Keratinocyte (primary cell): ENCODE results near the gene SLC16A14. TPM values are rescaled to one million over a fixed set of nuclear protein-coding genes. Genes with fewer than 3 reads are reported as not detected.

Experiments
- DNase-seq: peaks from one replicate; pipeline ENCODE4 v3.0.0-alpha.2; 2011; ENCODE audit warnings: low read depth, missing footprints, low spot score
- FAIRE-seq: peaks from 2 replicates; lab custom pipeline; 2011; peaks lifted over from hg19 to GRCh38; lab: Jason Lieb, UNC
- H2AFZ ChIP-seq: 2 replicates; pipeline ENCODE4 v1.6.0; 2012; ENCODE audit warnings: low read length, control low read depth, inconsistent platforms; ENCODE audit not compliant: control insufficient read depth
- H3K27ac ChIP-seq: 2 replicates; pipeline ENCODE4 v1.5.1; 2011; ENCODE audit warnings: low read length; ENCODE audit not compliant: control insufficient read depth, insufficient read depth
- H3K27me3 ChIP-seq: 3 replicates; pipeline ENCODE4 v1.6.0; 2011; ENCODE audit warnings: low read length; ENCODE audit not compliant: control insufficient read depth, insufficient read depth; ENCODE audit errors: extremely low read depth
- H3K36me3 ChIP-seq, 2 experiments: 2 replicates in 1 of 2; 3 replicates in 1 of 2; pipeline ENCODE4 v1.5.1; 2011; ENCODE audit warnings: low read length in 2 of 2, mild to moderate bottlenecking in 1 of 2; ENCODE audit not compliant: control insufficient read depth in 2 of 2, insufficient read depth in 2 of 2; ENCODE audit errors: extremely low read depth in 1 of 2
- H3K4me1 ChIP-seq: 3 replicates; pipeline ENCODE4 v1.5.1; 2011; ENCODE audit warnings: low read length; ENCODE audit not compliant: control insufficient read depth, insufficient read depth; ENCODE audit errors: extremely low read depth
- H3K4me2 ChIP-seq: 3 replicates; pipeline ENCODE4 v1.6.0; 2011; ENCODE audit warnings: low read depth, low read length; ENCODE audit not compliant: control insufficient read depth, insufficient read depth; ENCODE audit errors: extremely low read depth
- H3K4me3 ChIP-seq, 3 experiments: fragments of 200-600 bp in 1 of 3; sonication (generic) in 1 of 3; 2 replicates in 2 of 3; 3 replicates in 1 of 3; pipeline ENCODE4 v1.5.1; 2011 to 2016; ENCODE audit warnings: low read length in 3 of 3, mild to moderate bottlenecking in 3 of 3, control low read depth in 2 of 3, inconsistent platforms in 1 of 3, low read depth in 1 of 3, mixed read lengths in 1 of 3, mixed run types in 1 of 3, moderate library complexity in 1 of 3; ENCODE audit not compliant: control insufficient read depth in 2 of 3, insufficient read depth in 2 of 3; ENCODE audit errors: extremely low read depth in 1 of 3
- H3K79me2 ChIP-seq: 2 replicates; pipeline ENCODE4 v1.6.0; 2012; ENCODE audit warnings: low read length; ENCODE audit not compliant: control insufficient read depth, insufficient read depth
- H3K9ac ChIP-seq: 3 replicates; pipeline ENCODE4 v1.6.0; 2011; ENCODE audit warnings: low read length; ENCODE audit not compliant: control insufficient read depth, insufficient read depth; ENCODE audit errors: extremely low read depth
- H3K9me1 ChIP-seq: 3 replicates; pipeline ENCODE4 v1.6.0; 2011; ENCODE audit warnings: low read length; ENCODE audit not compliant: control insufficient read depth, insufficient read depth; ENCODE audit errors: extremely low read depth
- H3K9me3 ChIP-seq: 2 replicates; pipeline ENCODE4 v1.5.1; 2012; ENCODE audit warnings: low read depth, low read length; ENCODE audit not compliant: control insufficient read depth
- H4K20me1 ChIP-seq: 3 replicates; pipeline ENCODE4 v1.6.0; 2011; ENCODE audit warnings: low read length; ENCODE audit not compliant: control insufficient read depth, insufficient read depth; ENCODE audit errors: extremely low read depth
- CTCF ChIP-seq, 3 experiments: IDR thresholded peaks in 1 of 3; conservative IDR thresholded peaks in 1 of 3; optimal IDR thresholded peaks in 1 of 3; 2 replicates in 2 of 3; 3 replicates in 1 of 3; pipeline versions ENCODE3 to v1.5.1; 2011; ENCODE audit warnings: low read length in 3 of 3, mild to moderate bottlenecking in 3 of 3, moderate library complexity in 2 of 3, control low read depth in 1 of 3, inconsistent platforms in 1 of 3; ENCODE audit not compliant: insufficient read depth in 2 of 3; ENCODE audit errors: extremely low read depth in 1 of 3
- EZH2 ChIP-seq: IDR thresholded peaks from one replicate; pipeline ENCODE4 v1.6.1; 2012; ENCODE audit warnings: inconsistent platforms, mild to moderate bottlenecking, low read length, moderate library complexity
- dilution Hi-C: fragments of 300-500 bp; cut with MboI; formaldehyde crosslinking; loops from one replicate; pipeline ENCODE4 v1.7.0; 2020; ENCODE audit warnings: low sequenced_read_pairs; ENCODE audit not compliant: extremely low pct_ligation_motif_present
- polyA plus RNA-seq, 5 experiments: library from polyadenylated mRNA; depleted of rRNA in 3 of 5; stranded (reverse) in 3 of 5; stranded (forward) in 1 of 5; unstranded in 1 of 5; fragments of >200 nt; gene quantifications; 1 replicate in 1 of 5; 2 replicates in 3 of 5; 3 replicates in 1 of 5; pipeline versions ENCODE4 v1.2.1 to v1.2.3, GENCODE V29; 2011 to 2012; ENCODE audit warnings: missing spikeins in 2 of 5, low read depth in 1 of 5, low replicate concordance in 1 of 5

The SLC16A14 gene
- polyA plus RNA-seq, 1 donor (not counting 4 experiments of a cell fraction or from before 2014, with no cell fraction given) = 0.97 TPM

- no peaks in the 10 kb centered on the region for H3K36me3 ChIP-seq
- no peak overlapping the region for H3K9ac ChIP-seq
- H2AFZ ChIP-seq = no peak overlapping the region
- no peaks in the 10 kb centered on the region for H3K4me1 ChIP-seq
- H3K27ac ChIP-seq = no peak overlapping the region
- H3K4me2 ChIP-seq = no peak overlapping the region
- H3K4me3 ChIP-seq = no peak overlapping the region
- no peaks in the 10 kb centered on the region for H3K9me3 ChIP-seq
- H4K20me1 ChIP-seq = no peaks in the 10 kb centered on the region
- no peaks in the 10 kb centered on the region for H3K79me2 ChIP-seq
- no peaks in the 10 kb centered on the region for H3K27me3 ChIP-seq
- DNase-seq (no peak), FAIRE-seq (no peak)
- no peaks in the 10 kb centered on the region for H3K9me1 ChIP-seq
- TF ChIP-seq EZH2 (no peak), CTCF (optimal IDR thresholded peaks at IDR 0.05 in 1 of 3, IDR thresholded peaks at IDR 0.05 in 1 of 3, conservative IDR thresholded peaks at IDR 0.05 in 1 of 3; ENCODE audit: extremely low read depth in 1 of 3, insufficient read depth in 2 of 3, low read length in 3 of 3) (no peak)
- dilution Hi-C loops = no loop called here
These were observed 7.9 kb downstream of the SLC16A14 start for GRCh38 chr2:230060672-230061293.

- no peaks in the 10 kb centered on the region for H3K36me3 ChIP-seq
- dilution Hi-C loops = no loop called here
- no peak overlapping the region for H3K4me3 ChIP-seq
- peaks cover 16% of the 10 kb centered on the region for H3K4me1 ChIP-seq
- peak; percentile 73 for DNase-seq
- no peak for TF ChIP-seq CTCF (optimal IDR thresholded peaks at IDR 0.05 in 1 of 3, IDR thresholded peaks at IDR 0.05 in 1 of 3, conservative IDR thresholded peaks at IDR 0.05 in 1 of 3; ENCODE audit: extremely low read depth in 1 of 3, insufficient read depth in 2 of 3, low read length in 3 of 3)
- no peak for TF ChIP-seq EZH2
- H3K27me3 ChIP-seq = no peaks in the 10 kb centered on the region
- peak overlapping the region; percentile 77 for H3K27ac ChIP-seq
- no peaks in the 10 kb centered on the region for H3K9me1 ChIP-seq
- peak; percentile 71 for FAIRE-seq
- H2AFZ ChIP-seq = peak overlapping the region; percentile 76
- no peaks in the 10 kb centered on the region for H4K20me1 ChIP-seq
- peak overlapping the region; percentile 80 for H3K4me2 ChIP-seq
- H3K9ac ChIP-seq = peak overlapping the region; percentile 33
- no peaks in the 10 kb centered on the region for H3K9me3 ChIP-seq
- H3K79me2 ChIP-seq = no peaks in the 10 kb centered on the region
These were observed 14.8 kb downstream of the SLC16A14 start for GRCh38 chr2:230053753-230054478.
